GM18868 (cell line): ENCODE measurements around the gene USP35.

Experiments used
- ATAC-seq: cut with Tn5 transposase; IDR thresholded peaks from one replicate; pipeline ENCODE4 v1.9.1; 2021; ENCODE audit warnings: mild to moderate bottlenecking, moderate library complexity; ENCODE audit not compliant: unreplicated experiment

The USP35 gene

DNA sequence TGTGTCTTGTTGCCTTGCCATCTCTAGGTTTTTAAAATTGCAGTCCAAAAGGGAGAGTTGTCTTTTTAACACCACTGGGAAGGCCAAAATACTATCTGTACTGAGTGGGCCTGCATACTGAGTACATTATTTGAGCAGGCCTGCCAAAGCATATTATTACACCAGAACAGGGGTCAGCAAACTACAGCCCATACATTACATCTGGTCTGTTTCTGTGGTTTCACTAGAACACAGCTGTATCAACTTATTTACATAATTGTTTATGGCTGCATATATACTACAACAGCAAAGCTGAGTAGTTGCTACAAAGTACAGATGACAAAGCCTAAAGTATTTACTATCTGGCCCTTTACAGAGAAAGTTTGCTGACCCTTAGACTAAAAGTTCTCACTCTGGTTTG is 74.0 kb downstream of the USP35 start:
- ATAC-seq: no peak
